ENCODE measurements around the gene SPINT1.

GRCh38 chr15:40815042-40815698, 28.7 kb upstream of the SPINT1 start:
- TF ChIP-seq CTCF (IDR thresholded peaks at IDR 0.05) (no peak), POLR2A (IDR thresholded peaks at IDR 0.05) (no peak)
